SIG-M5 treated with dmso at 0.1 percent for 504 hours (cell line): ENCODE results near the gene EZR.

Experiments
- DNase-seq: peaks from one replicate; lab custom pipeline; 2025; ENCODE audit not compliant: unreplicated experiment; lab: John Stamatoyannopoulos, UW

Gene EZR

DNA sequence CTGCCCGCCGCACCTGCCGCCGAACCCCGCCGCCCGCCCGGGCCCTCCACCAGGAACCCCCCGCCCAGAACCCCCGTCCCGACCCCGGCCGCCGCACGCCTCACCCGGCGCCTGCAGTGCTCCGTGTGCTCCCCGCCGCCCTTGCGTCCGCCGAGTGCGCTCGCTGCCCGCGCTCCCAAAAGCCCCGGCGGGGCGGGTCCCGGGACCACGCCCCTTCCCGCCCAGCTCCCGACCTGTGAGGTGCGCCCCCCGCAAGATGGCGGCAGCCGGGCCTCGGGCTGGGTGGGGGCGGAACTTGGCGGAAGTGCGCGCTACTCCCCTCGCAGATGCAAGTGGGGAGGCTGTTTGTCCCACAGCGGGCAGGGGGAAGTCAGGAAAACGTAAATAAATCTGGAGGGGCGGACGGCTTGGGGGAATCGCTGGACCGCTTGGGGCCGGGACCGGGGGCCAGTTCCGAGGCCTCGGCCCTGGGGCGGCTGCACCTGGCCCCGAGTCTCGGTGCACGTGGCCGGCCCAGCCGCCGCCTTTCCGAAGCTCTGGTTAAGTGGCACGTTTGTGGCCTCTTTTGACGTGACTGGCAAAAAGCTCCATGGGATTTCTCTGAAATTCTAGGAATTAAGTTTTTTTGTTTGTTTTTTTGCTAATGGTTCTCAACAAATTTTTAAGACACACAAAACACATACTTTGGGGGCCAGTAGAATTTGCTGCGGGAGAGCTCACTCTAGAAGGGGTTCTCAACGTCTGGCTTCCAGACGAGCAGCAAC, at the start of gene EZR:
EZR (minus strand) TSS at position 156 of the 764 bp plus-strand sequence. CDS start 1,275 bp downstream, outside the sequence.
- peak; percentile 36 for DNase-seq

GRCh38 chr6:158868122-158868480, 48.9 kb upstream of the EZR start:
- no peak for DNase-seq

- no peak for DNase-seq
Observed at GRCh38 chr6:158867381-158868121, 48.4 kb upstream of the EZR start.

GRCh38 chr6:158865769-158866168, 46.6 kb upstream of the EZR start:
- DNase-seq: no peak

DNA sequence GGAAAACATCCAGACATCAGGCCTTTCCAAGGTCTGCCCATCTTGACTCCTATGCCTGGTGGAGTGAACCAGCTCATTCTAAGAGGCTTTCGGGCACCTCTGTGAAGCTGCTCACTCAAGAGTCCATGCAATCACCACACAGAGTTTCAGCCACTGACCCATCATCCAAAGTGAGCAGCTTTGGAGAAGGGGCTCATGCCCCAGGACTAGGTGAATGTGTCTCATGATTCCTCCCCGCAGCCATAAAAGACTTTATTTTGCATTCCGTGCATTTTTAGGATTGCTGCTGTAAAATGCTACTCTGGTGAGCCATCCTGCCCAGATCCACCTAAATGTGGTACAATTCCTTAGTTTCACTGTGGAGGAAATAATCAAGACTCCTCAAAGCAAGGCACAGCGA, 44.5 kb upstream of the EZR start:
- DNase-seq: no peak

DNA sequence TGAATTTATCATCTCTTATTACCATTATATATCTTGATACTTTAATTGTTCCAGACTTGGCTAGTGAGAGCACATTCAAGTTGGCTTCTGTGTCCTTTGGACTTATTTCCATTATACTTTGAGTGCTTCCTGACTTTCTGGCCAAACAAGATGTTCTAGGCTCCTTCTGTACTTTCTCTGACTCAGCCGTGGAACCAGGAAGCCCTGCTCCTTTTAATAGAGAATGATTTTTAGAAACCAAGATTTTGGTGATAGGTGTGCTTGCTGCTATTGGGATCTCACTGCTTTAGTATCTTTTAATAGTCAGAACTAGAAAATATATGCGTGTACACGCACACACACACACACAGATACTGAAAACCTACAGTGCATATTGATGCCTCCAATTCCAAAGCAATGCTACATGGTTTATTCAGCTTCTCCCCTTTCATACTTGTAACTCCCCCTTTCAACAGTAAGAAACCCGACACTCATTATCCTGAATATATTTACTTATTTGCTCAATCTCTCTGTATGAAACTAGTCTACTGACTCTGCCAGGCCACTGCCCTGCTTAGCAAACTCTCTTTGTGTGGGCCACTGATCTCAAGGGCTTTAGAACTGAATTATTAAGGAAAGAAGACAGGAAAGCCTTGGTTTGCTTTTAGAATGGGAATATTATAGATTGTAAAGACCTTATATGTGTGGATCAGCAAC, 42.7 kb upstream of the EZR start:
- no peak for DNase-seq

DNA sequence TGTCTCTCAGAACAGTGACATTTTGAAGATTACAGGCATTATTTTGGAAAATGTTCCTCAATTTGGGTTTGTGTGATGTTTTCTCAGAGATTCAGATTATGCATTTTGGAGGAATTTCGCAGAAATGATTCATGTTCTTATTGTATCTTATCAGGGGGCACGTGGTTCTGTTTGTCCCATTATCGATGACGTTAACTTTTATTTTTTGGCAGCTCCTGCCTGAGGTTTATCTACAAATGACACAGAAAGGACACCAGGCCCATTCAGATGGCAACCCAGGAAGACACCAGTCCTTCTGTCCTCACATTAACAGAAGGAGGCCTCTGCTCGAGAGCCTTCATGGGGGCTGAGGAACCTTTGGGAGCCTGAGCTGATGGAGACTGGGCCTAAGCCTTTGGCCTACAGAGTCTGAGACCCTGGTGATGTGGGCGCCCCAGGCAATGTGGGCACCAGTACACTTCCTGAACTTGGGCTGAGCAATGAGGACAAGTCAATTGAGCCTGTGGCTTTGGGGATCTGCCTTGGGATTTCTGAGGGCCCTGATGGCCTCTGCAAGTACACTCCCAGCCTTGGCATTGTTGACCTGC, 41.2 kb upstream of the EZR start:
- DNase-seq: no peak

DNA sequence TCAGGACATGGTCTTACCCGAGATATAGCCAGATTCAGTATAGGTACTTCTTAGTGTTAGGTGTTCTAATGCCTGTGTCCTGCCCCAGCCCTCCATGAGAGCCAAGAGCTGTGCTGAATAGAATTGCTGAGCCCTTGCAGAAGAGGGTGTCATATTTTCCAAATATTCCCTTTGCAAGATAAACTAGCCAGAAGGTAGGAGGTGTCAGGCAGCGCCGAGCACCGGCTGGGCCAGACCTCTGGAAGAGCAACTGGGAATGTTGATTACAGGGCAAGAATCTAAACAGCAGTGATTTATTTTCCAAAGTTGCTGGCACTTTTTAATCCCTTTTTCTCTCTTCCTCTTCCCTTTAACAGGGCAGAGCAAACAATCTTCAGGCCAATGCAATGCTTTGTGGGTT, 37.1 kb upstream of the EZR start:
- DNase-seq: no peak

- peak; percentile 28 for DNase-seq
Observed at GRCh38 chr6:158854214-158855101, 35.3 kb upstream of the EZR start.

DNA sequence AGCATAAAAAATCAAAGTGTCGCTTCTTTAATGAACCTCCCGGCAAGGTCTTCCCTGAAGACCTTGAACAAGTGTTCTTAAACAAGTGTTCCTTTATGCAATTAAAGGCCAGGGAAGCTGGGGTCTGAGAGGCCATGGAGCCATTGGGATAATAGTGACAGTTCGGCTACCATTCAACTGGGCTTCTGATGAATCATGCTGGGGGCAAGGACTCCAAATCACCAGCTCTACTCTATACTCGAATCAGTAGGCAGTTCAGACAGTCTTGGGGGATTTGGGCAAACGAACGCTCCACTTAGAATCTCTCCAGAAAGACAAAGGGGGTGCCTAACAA, 34.7 kb upstream of the EZR start:
- no peak for DNase-seq

DNA sequence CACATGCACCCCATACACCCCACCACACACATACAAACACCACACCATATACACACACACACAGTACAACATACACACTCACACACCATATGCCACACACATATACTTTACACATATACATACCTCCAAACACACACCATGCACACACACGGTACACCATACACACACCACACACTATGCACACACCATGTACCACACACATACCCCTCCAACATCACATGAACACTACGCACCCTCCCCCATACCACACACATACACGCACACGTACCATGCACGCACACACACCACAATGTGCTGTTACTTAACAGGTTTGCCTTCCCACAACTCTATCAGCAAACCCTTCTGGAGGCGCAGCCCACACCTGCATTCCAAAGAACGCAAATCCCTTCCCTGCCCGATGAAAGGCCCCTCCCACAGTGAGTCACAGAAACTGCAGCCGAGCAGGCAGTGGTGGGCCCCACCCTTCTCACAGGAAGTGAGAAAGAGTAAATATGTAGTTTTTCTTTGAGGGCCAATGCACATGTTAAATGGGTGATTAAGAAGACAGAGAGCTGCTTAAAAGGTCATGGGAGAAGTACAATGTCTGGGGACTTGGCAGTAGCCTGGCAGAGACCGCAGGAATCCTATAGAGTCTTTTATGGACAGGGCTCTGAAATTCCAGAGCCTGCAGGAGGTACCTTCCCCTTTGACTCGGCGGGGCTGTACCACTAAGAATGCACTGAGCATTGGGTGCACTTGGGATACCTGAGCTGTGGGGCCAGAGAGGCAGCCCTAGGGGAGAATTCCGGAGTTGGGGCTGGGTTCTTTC, 34.1 kb upstream of the EZR start:
- DNase-seq: peak; percentile 83

DNA sequence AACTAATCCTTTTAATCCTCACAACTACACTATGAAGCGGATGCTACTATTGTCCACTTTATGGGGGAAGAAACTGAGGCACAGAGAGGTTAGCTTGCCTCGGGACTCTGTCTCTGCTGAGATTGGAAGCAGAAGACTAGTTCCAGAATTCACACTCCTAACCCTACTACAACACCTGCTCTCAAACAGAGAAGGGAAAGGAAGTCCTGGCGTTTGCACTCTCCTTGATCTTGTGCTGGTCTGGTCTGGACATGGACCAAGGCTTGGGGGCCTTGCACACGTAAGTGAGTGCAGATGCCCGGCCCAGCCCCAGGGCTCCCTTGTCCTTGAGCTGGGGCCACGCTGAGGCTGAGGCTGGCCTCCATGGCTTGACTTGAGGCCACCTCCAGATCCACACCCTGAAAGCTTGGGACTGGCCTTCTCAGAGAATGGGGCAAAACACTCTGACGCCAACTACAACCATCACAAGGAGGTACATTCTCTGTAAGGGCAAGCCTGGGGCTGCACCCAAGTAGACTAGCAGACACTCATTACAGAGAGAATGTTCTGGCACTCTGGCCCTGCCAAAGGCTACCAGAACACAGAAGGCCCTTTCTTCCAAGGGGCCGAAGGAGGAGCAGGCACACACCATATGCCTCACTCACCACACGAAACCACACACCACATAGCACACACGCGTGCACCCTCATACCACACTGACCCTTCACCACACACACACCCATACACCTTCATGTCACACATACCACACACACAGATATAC, 33.3 kb upstream of the EZR start:
- DNase-seq: no peak

- no peak for DNase-seq
Observed at GRCh38 chr6:158850807-158851115, 31.6 kb upstream of the EZR start.

DNA sequence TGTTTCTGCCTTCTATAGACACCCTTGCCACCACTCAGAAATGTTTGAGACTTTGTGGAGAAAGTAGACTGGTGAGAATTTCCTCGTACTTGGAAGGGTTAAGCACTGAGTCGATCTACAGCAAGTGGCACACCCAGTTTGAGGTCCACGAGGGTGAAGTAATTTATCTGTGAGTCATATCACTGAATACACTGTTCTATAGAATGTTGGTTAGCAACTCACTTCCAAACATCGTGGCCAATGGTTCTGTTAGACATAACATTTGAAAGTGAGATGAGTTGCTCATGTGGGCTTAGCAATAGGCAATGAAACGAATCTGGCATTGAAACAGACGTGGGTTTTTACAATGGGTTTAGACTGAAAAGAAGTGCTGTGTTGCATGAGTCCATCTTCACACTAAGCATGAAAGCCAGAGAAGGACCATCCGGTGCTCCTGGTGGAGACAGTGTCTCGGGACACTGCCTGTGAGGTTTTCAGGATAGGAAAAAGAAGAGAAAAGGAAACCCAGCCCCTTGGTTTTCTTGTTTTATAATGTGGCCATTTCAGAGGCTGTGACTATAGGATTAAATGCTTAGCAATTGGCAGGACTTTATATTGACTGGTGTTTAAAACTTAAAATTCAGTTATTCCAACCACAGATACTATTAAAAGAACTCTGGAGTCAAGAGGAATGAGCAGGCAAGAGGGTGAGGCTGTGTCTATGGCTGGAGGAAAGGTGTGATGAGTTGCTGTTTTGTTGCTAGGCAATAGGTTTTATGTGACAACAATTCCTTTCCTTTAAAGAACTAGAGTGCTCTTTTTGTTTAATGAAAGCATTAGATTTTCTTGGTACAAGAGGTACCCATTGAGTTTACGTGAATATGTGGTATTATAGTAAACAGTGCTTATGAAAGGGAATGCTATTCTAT, 31.0 kb upstream of the EZR start:
- peak; percentile 72 for DNase-seq

DNA sequence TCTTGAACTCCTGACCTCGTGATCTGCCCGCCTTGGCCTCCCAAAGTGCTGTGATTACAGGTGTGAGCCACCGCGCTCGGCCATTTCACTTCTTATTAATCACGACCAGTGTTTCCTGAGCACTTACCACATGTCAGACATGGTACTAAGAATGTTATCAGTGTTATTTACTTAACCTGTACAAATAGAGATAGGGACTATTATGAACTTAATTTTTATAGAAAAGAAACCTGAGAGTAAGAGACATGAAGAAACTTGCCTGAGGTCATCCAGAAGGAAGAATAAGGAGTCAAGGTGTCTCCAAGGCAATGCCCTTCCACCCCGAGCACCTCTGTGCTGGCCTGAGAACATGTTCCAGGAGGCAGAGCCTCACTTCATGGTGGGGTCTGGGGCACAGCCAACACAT, 29.3 kb upstream of the EZR start:
- DNase-seq: no peak

DNA sequence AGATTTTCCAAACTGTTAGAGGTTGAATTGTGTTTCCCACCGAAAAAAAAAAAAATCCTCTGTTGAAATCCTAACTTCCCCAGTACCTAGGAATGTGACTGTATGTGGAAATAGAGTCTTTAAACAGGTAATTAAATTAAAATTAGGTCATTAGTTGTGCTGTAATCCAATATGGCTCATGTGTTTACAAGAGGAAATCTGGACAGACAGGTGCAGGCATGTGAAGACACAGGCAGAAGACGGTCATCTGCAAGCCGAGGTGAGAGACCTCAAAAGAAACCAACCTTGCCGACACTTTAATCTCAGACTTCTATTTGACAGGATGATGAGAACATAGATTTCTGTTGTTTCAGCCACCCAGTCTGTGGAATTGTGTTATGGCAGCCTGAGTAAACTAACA, 28.6 kb upstream of the EZR start:
- no peak for DNase-seq

- DNase-seq: no peak
Observed at GRCh38 chr6:158847012-158847529, 27.9 kb upstream of the EZR start.
